ENCODE data around the gene ARHGAP26. TPM values are rescaled to one million over a fixed set of nuclear protein-coding genes. Genes with fewer than 3 reads are reported as not detected.

ARHGAP26 gene
- total RNA-seq, 1 experiment from 2014 or later, result 79.8 TPM

DNA sequence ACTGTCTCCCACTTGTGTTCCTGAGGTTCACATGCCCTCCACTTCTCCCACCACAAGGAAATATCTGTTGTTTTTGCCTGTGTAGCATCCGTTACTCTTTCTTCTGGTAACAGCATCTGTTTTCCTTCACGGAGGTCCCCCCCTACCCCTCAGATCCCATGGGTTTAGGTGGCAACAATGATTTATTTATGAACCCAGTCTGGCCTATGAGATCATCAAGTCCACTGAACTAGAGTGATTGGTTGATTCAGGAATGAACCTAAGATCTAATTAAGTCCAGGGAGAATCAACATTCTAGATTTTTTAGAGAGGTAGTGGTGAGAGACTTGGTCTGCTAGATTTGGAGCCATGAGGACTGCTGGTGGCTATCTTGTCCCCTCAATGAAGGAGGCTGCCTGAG is 466.5 kb downstream of the ARHGAP26 start:
- H3K27ac Mint-ChIP-seq (ENCODE audit: unreplicated experiment), result no peak overlapping the region
- CTCF ChIA-PET, result no interaction called here
- BruUV-seq (replicated peaks), result no TSS peak
- DNase-seq, result no peak
- TF ChIP-seq, protein P1, sequence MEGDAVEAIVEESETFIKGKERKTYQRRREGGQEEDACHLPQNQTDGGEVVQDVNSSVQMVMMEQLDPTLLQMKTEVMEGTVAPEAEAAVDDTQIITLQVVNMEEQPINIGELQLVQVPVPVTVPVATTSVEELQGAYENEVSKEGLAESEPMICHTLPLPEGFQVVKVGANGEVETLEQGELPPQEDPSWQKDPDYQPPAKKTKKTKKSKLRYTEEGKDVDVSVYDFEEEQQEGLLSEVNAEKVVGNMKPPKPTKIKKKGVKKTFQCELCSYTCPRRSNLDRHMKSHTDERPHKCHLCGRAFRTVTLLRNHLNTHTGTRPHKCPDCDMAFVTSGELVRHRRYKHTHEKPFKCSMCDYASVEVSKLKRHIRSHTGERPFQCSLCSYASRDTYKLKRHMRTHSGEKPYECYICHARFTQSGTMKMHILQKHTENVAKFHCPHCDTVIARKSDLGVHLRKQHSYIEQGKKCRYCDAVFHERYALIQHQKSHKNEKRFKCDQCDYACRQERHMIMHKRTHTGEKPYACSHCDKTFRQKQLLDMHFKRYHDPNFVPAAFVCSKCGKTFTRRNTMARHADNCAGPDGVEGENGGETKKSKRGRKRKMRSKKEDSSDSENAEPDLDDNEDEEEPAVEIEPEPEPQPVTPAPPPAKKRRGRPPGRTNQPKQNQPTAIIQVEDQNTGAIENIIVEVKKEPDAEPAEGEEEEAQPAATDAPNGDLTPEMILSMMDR (IDR thresholded peaks at IDR 0.05; ENCODE audit: insufficient read depth in 1 of 2, low read depth in 1 of 2, low read length in 1 of 2, severe bottlenecking in 1 of 2, unreplicated experiment in 1 of 2), result no peak
- no peaks in the 10 kb centered on the region for H3K36me3 Mint-ChIP-seq (ENCODE audit: insufficient read depth, unreplicated experiment)
- H3K9me3 ChIP-seq, result no peaks in the 10 kb centered on the region
- no peak overlapping the region for H3K4me3 ChIP-seq (ENCODE audit: low read depth, low read length)
- H3K4me1 Mint-ChIP-seq (ENCODE audit: low read depth, unreplicated experiment), result peaks cover 10% of the 10 kb centered on the region
- no peaks in the 10 kb centered on the region for H3K27me3 ChIP-seq (replicated peaks; ENCODE audit: control insufficient read depth, insufficient read depth, low read length)
- POLR2A ChIA-PET, result no interaction called here
- H3K4me3 Mint-ChIP-seq (ENCODE audit: unreplicated experiment), result no peak overlapping the region
- H3K9me3 Mint-ChIP-seq (ENCODE audit: unreplicated experiment), result no peaks in the 10 kb centered on the region
- H3K4me1 ChIP-seq, result no peaks in the 10 kb centered on the region
- H3K27me3 Mint-ChIP-seq (ENCODE audit: insufficient read depth, unreplicated experiment), result no peaks in the 10 kb centered on the region
- intact Hi-C loops (cut with micrococcal nuclease; ENCODE audit: unreplicated experiment), result no loop called here
- H3K36me3 ChIP-seq (ENCODE audit: control insufficient read depth, insufficient read depth, low read length), result no peaks in the 10 kb centered on the region

DNA sequence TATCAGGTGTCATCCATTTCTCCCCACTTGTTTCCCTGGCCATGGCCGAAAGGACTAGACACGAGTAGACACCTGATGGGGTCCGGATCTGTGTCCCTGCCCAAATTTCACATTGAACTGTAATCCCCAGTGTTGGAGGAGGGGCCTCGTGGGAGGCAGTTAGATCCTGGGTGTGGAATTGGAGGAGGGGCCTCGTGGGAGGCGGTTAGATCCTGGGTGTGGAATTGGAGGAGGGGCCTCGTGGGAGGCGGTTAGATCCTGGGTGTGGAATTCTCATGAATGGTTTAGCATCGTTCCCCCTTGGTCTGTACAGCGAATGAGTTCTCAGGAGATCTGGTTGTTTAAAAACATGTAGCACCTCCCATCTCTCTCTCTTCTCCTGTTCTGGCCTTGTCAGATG is 467.5 kb downstream of the ARHGAP26 start:
- no peaks in the 10 kb centered on the region for H3K36me3 Mint-ChIP-seq (ENCODE audit: insufficient read depth, unreplicated experiment)
- H3K4me3 ChIP-seq (ENCODE audit: low read depth, low read length), result no peak overlapping the region
- no peaks in the 10 kb centered on the region for H3K4me1 ChIP-seq
- BruUV-seq (replicated peaks), result no TSS peak
- H3K27me3 ChIP-seq (replicated peaks; ENCODE audit: control insufficient read depth, insufficient read depth, low read length), result no peaks in the 10 kb centered on the region
- no peak for DNase-seq
- no peaks in the 10 kb centered on the region for H3K27me3 Mint-ChIP-seq (ENCODE audit: insufficient read depth, unreplicated experiment)
- H3K9me3 ChIP-seq, result no peaks in the 10 kb centered on the region
- POLR2A ChIA-PET, result no interaction called here
- H3K27ac Mint-ChIP-seq (ENCODE audit: unreplicated experiment), result no peak overlapping the region
- H3K4me3 Mint-ChIP-seq (ENCODE audit: unreplicated experiment), result no peak overlapping the region
- TF ChIP-seq, protein P1 (IDR thresholded peaks at IDR 0.05; ENCODE audit: insufficient read depth in 1 of 2, low read depth in 1 of 2, low read length in 1 of 2, severe bottlenecking in 1 of 2, unreplicated experiment in 1 of 2), result no peak
- no peaks in the 10 kb centered on the region for H3K9me3 Mint-ChIP-seq (ENCODE audit: unreplicated experiment)
- intact Hi-C loops (cut with micrococcal nuclease; ENCODE audit: unreplicated experiment), result no loop called here
- CTCF ChIA-PET, result no interaction called here
- no peaks in the 10 kb centered on the region for H3K36me3 ChIP-seq (ENCODE audit: control insufficient read depth, insufficient read depth, low read length)
- peaks cover 10% of the 10 kb centered on the region for H3K4me1 Mint-ChIP-seq (ENCODE audit: low read depth, unreplicated experiment)

DNA sequence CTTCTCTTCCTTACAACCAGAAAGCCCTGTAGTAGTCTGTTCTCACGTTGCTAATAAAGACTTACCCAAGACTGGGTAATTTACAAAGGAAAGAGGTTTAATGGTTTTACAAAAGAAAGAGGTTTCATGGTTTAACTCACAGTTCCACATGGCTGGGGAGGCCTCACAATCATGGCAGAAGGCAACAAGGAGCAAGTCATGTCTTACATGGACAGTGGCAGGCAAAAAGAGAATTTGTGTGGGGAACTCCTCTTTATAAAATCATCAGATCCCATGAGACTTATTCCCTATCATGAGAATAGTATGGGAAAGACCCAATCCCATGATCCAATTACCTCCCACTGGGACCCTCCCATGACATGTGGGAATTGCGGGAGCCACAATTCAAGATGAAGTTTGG is 468.4 kb downstream of the ARHGAP26 start:
- no TSS peak for BruUV-seq (replicated peaks)
- no peak for DNase-seq
- H3K9me3 ChIP-seq, result no peaks in the 10 kb centered on the region

More for the DNA sequence above, 468.4 kb downstream of the ARHGAP26 start:
- H3K4me1 Mint-ChIP-seq (ENCODE audit: low read depth, unreplicated experiment), result peaks cover 12% of the 10 kb centered on the region
- H3K36me3 Mint-ChIP-seq (ENCODE audit: insufficient read depth, unreplicated experiment), result no peaks in the 10 kb centered on the region
- Histone ChIP-seq H3K4me1 (peaks cover 1% of the 10 kb centered on the region), H3K4me3 (ENCODE audit: low read depth, low read length) (no peak overlapping the region), H3K27me3 (replicated peaks; ENCODE audit: control insufficient read depth, insufficient read depth, low read length) (no peaks in the 10 kb centered on the region), H3K36me3 (ENCODE audit: control insufficient read depth, insufficient read depth, low read length) (no peaks in the 10 kb centered on the region)
- POLR2A ChIA-PET, result no interaction called here
- H3K9me3 Mint-ChIP-seq (ENCODE audit: unreplicated experiment), result no peaks in the 10 kb centered on the region
- intact Hi-C loops (cut with micrococcal nuclease; ENCODE audit: unreplicated experiment), result no loop called here
- no peak overlapping the region for H3K27ac Mint-ChIP-seq (ENCODE audit: unreplicated experiment)
- H3K4me3 Mint-ChIP-seq (ENCODE audit: unreplicated experiment), result no peak overlapping the region
- TF ChIP-seq, protein P1 (IDR thresholded peaks at IDR 0.05; ENCODE audit: insufficient read depth in 1 of 2, low read depth in 1 of 2, low read length in 1 of 2, severe bottlenecking in 1 of 2, unreplicated experiment in 1 of 2), result no peak
- no peaks in the 10 kb centered on the region for H3K27me3 Mint-ChIP-seq (ENCODE audit: insufficient read depth, unreplicated experiment)
- CTCF ChIA-PET, result no interaction called here
